Stomach (tissue), 9 donors: ENCODE results near the gene KCNQ1. TPM values are rescaled to one million over a fixed set of nuclear protein-coding genes. Genes with fewer than 3 reads are reported as not detected.

ENCODE experiments used
- DNase-seq, 2 donors: peaks; one replicate each; pipeline versions ENCODE4 v3.0.0 to v3.0.0-alpha.2; 2013 to 2019
- H3K27ac ChIP-seq, 5 donors: fragments of 200-600 bp in 4 of 5; sonication (generic) in 4 of 5; one replicate each; pipeline ENCODE4 v1.5.1; 2013 to 2019; ENCODE audit warnings: mild to moderate bottlenecking in 1 of 5, moderate library complexity in 1 of 5
- H3K27me3 ChIP-seq, 3 donors: fragments of 200-600 bp; sonication (generic); one replicate each; pipeline ENCODE4 v1.5.1; 2017 to 2019; ENCODE audit warnings: mixed run types in 1 of 3
- H3K36me3 ChIP-seq, 4 donors: fragments of 200-600 bp; sonication (generic); 1 replicate in 3 of 4; 2 replicates in 1 of 4; pipeline ENCODE4 v1.5.1; 2016 to 2019
- H3K4me1 ChIP-seq, 4 donors: fragments of 200-600 bp; sonication (generic); one replicate each; pipeline ENCODE4 v1.5.1; 2016 to 2019
- H3K4me3 ChIP-seq, 4 donors: fragments of 200-600 bp; sonication (generic) in 3 of 4; one replicate each; pipeline ENCODE4 v1.5.1; 2016 to 2019; ENCODE audit warnings: mild to moderate bottlenecking in 1 of 4
- H3K9me3 ChIP-seq, 4 donors: fragments of 200-600 bp; sonication (generic); one replicate each; pipeline ENCODE4 v1.5.1; 2016 to 2019
- EP300 ChIP-seq: sonication (generic); formaldehyde crosslinking; IDR thresholded peaks from one replicate; pipeline ENCODE4 v1.6.1; 2017; ENCODE audit warnings: antibody characterized with exemption
- POLR2A ChIP-seq, 4 donors: fragments of 450-650 bp; IDR thresholded peaks; one replicate each; pipeline ENCODE4 v1.6.1; 2016; ENCODE audit warnings: antibody characterized with exemption in 4 of 4, control low read depth in 2 of 4, mild to moderate bottlenecking in 1 of 4, moderate library complexity in 1 of 4
- POLR2AphosphoS5 ChIP-seq, 3 donors: sonication (generic); formaldehyde crosslinking; IDR thresholded peaks; one replicate each; pipeline ENCODE4 v1.6.1; 2016; ENCODE audit warnings: antibody characterized with exemption in 3 of 3
- WGBS, 5 donors: extraction: QIAGEN DNeasy Blood & Tissue Kit in 3 of 5; methylation state at CpG; one replicate each; pipeline versions ENCODE4 v1.1.5 to v1.1.7; 2013 to 2018; 5-methylcytosine and 5-hydroxymethylcytosine counted together
- intact Hi-C: fragments of 100-400 bp; cut with DNase I; formaldehyde crosslinking; loops from one replicate; pipeline ENCODE4 v1.15.1; 2023; ENCODE audit warnings: low total_unique reads
- polyA plus RNA-seq, 3 donors: library from polyadenylated mRNA; stranded (reverse); fragments of 200-250 nt; gene quantifications; one replicate each; pipeline ENCODE4 v1.2.3, GENCODE V29; 2013
- total RNA-seq, 5 donors: library from RNA; depleted of rRNA; stranded (reverse); fragments of >200 nt; gene quantifications; one replicate each; pipeline versions ENCODE4 v1.1.0 to v1.2.3, GENCODE V29; 2014 to 2016
- TF ChIP-seq, protein P1 (sequence below), 7 experiments: fragments of 450-650 bp in 4 of 7; fragments of 200-600 bp in 3 of 7; sonication (generic) in 3 of 7; IDR thresholded peaks; one replicate each; pipeline ENCODE4 v1.5.1; 2016 to 2019; ENCODE audit warnings: antibody characterized with exemption in 7 of 7, control low read depth in 2 of 7, mild to moderate bottlenecking in 1 of 7
- donor health status: healthy with polysubstance abuse.
- donor health status: Bipolar disorder and iron deficiency.
- donor health status: healthy.

KCNQ1 gene
- total and polyA plus RNA-seq, 8 donors = 12.1 to 155 (median 49.0) TPM

DNA sequence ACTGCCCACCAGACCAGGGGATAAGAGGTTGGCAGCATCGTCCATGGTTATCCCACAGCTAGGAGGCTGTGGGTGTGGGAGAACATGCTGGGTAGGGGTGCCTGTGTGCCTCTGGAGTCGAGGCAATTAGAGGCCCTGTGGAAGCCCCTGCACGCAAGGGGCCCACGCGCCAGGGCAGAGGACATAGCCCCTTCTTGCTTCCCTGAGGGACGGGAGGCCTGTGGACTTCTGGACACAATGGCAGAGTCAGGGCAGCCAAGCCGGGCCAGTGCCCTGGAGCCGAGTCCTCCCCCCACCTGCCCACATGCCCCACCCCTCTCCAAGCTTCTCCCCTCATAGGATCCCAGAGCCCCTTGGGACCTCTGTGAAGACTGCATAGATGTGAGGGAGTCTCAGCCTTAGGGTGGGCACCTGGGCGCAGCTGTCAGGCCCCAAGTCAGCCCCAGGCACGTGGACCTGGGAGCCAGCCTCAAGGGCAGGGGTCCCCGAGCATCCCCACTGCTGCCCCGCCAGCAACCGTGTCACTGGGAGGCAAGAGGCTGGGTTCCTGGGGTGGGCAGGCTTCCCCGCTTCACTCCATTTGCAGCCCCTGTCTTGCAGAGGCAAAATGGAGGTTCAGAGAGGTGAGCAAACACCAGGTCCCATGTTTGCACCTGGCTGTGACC, 388.4 kb downstream of the KCNQ1 start:
- 87 to 97% (median 92%) methylated on average over 7 to 14 of the region's 14 CpGs for WGBS, 5 donors
- H3K9me3 ChIP-seq = peaks cover 0 to 15% (median 12%) of the 10 kb centered on the region in 4 donors
- H3K4me1 ChIP-seq = peaks cover 16 to 22% (median 19%) of the 10 kb centered on the region in 4 donors
- no peaks in the 10 kb centered on the region for H3K27me3 ChIP-seq
- no peak overlapping the region for H3K4me3 ChIP-seq
- H3K27ac ChIP-seq = no peak overlapping the region
- intact Hi-C loops = no loop called here
- no peak for DNase-seq
- TF ChIP-seq EP300 (no peak), POLR2AphosphoS5 (IDR thresholded peaks at IDR 0.05) (no peak), POLR2A (IDR thresholded peaks at IDR 0.05) (no peak)
- TF ChIP-seq, protein P1, sequence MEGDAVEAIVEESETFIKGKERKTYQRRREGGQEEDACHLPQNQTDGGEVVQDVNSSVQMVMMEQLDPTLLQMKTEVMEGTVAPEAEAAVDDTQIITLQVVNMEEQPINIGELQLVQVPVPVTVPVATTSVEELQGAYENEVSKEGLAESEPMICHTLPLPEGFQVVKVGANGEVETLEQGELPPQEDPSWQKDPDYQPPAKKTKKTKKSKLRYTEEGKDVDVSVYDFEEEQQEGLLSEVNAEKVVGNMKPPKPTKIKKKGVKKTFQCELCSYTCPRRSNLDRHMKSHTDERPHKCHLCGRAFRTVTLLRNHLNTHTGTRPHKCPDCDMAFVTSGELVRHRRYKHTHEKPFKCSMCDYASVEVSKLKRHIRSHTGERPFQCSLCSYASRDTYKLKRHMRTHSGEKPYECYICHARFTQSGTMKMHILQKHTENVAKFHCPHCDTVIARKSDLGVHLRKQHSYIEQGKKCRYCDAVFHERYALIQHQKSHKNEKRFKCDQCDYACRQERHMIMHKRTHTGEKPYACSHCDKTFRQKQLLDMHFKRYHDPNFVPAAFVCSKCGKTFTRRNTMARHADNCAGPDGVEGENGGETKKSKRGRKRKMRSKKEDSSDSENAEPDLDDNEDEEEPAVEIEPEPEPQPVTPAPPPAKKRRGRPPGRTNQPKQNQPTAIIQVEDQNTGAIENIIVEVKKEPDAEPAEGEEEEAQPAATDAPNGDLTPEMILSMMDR (IDR thresholded peaks at IDR 0.05) = no peak
- H3K36me3 ChIP-seq = no peaks in the 10 kb centered on the region

DNA sequence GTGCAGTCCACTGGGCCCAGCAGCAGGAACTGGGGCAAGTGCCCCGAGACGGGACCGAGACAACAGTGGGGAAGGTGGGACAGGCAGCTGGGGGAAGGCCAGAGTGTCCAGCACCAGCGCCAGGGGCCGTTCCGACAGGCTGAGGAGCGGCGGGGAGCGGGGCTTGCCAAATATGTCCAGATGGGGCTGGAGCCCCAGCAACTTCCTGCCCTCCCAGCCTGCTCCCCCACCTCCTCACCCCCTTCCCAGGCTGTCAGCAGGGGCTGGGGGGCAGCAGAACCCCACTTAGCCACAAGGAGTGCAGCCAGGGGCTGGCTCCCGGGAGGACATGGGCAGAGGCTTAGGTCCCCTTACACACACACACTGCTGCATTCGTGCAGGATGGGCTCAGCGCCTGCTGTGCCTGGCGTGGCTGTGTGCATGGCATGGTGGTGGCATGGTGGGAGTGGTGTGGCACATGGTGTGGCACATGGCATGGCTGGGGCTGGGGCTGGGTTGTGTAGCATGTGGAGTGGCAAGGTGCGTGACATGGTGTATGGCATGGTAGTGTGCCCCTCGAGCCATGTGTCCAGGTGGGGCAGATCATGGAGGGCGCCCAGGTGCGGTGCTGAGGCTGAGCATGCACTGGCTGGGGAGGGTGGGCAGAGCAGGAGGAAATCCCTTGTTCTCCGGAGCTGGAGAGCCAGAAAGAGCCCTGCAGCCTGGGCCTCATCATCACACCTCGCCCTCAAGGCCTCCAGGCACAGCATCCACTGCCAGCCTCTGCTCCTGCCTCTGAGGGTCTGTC, 389.1 kb downstream of the KCNQ1 start:
- Histone ChIP-seq H3K9me3 (peaks cover 0 to 8% (median 5%) of the 10 kb centered on the region in 4 donors), H3K27ac (no peak overlapping the region), H3K27me3 (no peaks in the 10 kb centered on the region), H3K4me3 (no peak overlapping the region), H3K4me1 (peaks cover 16 to 22% (median 19%) of the 10 kb centered on the region in 4 donors), H3K36me3 (no peaks in the 10 kb centered on the region)
- no peak for DNase-seq
- 88 to 92% (median 90%) methylated on average over 7 to 19 of the region's 19 CpGs for WGBS, 5 donors
- intact Hi-C loops = no loop called here
- TF ChIP-seq, protein P1 (IDR thresholded peaks at IDR 0.05) = no peak
- TF ChIP-seq EP300 (no peak), POLR2A (IDR thresholded peaks at IDR 0.05) (no peak), POLR2AphosphoS5 (IDR thresholded peaks at IDR 0.05) (no peak)

DNA sequence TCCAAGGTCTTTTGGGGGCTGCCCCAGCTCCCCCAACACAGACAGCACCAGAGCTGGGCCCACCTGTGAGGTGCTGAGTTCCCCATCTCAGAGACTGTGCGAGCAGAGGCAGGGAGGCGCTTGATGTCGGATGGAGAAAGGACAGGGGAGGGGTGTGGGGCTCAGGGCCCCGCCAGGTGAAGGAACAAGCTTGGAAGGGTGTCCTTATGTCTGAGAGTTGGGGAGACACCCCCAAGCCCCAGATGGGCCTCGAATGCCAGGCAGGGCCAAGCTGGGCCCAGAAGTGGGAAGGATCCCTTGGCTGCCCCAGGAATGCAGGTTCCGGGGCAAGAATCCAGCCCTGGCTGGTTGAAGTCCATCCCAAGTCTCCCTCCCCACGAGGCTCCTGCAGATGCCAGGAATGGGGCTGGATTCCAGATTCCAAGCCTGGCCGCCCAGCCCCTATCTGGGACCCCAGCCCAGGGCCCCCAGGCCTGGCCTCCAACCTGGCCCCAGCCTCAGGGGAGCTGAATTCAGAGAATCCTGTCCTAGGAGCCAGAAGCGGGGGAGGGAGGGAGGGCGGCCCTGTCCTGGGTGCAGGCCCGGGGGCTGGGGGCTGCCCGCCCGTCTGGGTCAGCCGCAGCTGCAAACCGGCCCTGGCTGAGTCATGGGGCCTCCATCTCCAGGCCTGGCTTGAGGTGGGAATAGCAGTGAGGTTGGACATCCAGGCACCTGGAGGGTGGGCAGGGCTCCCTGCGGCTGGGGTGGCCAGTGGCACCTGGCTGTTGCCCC, 389.9 kb downstream of the KCNQ1 start:
- intact Hi-C loops = no loop called here
- no peak overlapping the region for H3K27ac ChIP-seq
- no peaks in the 10 kb centered on the region for H3K27me3 ChIP-seq
- no peaks in the 10 kb centered on the region for H3K36me3 ChIP-seq
- peaks cover 16 to 22% (median 19%) of the 10 kb centered on the region in 4 donors for H3K4me1 ChIP-seq
- TF ChIP-seq EP300 (no peak), POLR2A (IDR thresholded peaks at IDR 0.05) (no peak), POLR2AphosphoS5 (IDR thresholded peaks at IDR 0.05) (no peak)
- TF ChIP-seq, protein P1 (IDR thresholded peaks at IDR 0.05) = no peak
- H3K4me3 ChIP-seq = no peak overlapping the region
- DNase-seq = peak in 1 of 2 donors; percentile 61
- H3K9me3 ChIP-seq = no peaks in the 10 kb centered on the region
- 82 to 91% (median 85%) methylated on average over 10 to 16 of the region's 16 CpGs for WGBS, 5 donors

DNA sequence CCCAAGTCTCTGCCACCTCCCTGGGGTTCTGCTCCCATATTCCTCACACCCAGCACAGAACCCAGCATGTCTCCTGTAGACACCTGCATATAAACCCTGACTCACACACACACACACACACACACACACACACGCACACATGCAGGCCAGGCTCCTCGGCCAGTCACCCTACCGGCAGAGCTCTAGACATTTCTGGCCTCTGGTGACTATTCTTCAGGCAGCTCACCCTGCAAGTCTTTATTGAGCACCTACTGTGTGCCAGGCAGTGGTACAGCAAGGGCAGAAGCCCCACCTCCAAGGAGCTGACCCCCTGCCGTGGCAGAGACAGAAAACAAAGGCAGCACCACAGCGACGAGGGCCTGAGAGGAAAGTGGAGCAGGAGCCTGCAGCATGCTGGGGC, 390.5 kb downstream of the KCNQ1 start:
- WGBS, 5 donors = 62 to 87% (median 83%) methylated on average over 6 of the region's 6 CpGs
- H3K36me3 ChIP-seq = no peaks in the 10 kb centered on the region
- intact Hi-C loops = no loop called here

More for the DNA sequence above, 390.5 kb downstream of the KCNQ1 start:
- Histone ChIP-seq H3K9me3 (no peaks in the 10 kb centered on the region), H3K4me1 (peaks cover 16 to 22% (median 19%) of the 10 kb centered on the region in 4 donors), H3K27ac (no peak overlapping the region), H3K4me3 (no peak overlapping the region), H3K27me3 (no peaks in the 10 kb centered on the region)
- peak in 1 of 2 donors; percentile 34 for DNase-seq
- no peak for TF ChIP-seq POLR2AphosphoS5 (IDR thresholded peaks at IDR 0.05)
- no peak for TF ChIP-seq POLR2A (IDR thresholded peaks at IDR 0.05)
- no peak for TF ChIP-seq EP300
- TF ChIP-seq, protein P1 (IDR thresholded peaks at IDR 0.05) = no peak
